Uterine smooth muscle cell (primary cell): Measurements from ENCODE around the gene HOXD3. TPM values are rescaled to one million over a fixed set of nuclear protein-coding genes. Genes with fewer than 3 reads are reported as not detected.

Source experiments
- total RNA-seq: library from RNA; depleted of rRNA; stranded (reverse); fragments of >200 nt; gene quantifications from 2 replicates; pipeline ENCODE4 v1.2.3, GENCODE V29; 2014

Gene HOXD3
- total RNA-seq = 0.25 and 0.33 TPM in 2 replicates

GRCh38 chr2:176156807-176157498 is at the start of gene HOXD3:
Gene HOXD3, plus strand, starts transcription at chr2:176157307. Its CDS starts 11,808 bp downstream, at chr2:176169115.

GRCh38 chr2:176115883-176116813 is 41.0 kb upstream of the HOXD3 start, which contains the start of gene HOXD10:
Gene HOXD10, plus strand, starts transcription at chr2:176116778. Its CDS starts 56 bp downstream, at chr2:176116834.

GRCh38 chr2:176122683-176123410 is 34.3 kb upstream of the HOXD3 start, which contains the start of gene HOXD9:
Gene HOXD9, plus strand, starts transcription at chr2:176122719. Its CDS starts 50 bp downstream, at chr2:176122769.

DNA sequence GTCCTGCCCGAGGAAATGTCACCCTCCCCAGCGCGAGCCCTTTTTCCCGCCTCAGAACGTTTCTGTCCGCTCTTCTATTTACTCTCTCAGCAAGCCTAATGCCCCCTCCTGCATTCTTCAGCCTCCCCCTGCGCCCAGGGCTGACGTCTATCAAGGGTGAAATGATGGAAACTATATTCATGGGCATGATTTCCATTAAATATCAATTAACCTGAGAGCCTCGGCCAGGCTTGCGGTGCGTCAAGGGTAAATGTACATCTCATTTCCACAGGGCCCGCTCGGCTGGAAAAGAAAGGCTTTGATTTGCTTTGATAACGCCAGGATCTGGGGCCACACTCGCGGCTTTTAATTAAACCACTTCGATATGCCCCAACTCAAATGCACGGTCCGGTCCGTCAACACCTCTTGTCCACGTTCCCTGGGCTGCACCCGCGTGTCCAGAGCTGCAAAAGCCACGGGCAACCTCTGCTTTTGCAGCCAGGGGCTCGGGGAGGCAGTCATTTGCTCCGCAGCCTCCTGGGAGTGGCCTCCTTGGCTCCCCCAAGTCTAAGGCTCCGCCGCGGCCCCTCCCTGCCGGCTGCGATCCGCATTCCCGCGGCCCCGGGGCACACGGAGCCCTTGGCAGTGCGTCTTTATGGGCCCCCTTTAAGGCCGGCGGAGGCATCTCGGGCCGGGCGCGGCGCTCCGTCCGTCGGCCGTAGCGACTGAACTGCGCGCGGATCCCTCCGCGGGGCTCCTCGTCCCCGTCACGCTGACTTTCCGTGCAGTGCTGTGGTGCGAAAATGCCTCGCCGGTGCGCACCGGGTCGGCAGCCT is 27.9 kb upstream of the HOXD3 start, which contains the start of gene HOXD8:
Gene HOXD8, plus strand, starts transcription at position 724 of the 815 bp plus-strand sequence. CDS start 662 bp downstream, outside the sequence.

DNA sequence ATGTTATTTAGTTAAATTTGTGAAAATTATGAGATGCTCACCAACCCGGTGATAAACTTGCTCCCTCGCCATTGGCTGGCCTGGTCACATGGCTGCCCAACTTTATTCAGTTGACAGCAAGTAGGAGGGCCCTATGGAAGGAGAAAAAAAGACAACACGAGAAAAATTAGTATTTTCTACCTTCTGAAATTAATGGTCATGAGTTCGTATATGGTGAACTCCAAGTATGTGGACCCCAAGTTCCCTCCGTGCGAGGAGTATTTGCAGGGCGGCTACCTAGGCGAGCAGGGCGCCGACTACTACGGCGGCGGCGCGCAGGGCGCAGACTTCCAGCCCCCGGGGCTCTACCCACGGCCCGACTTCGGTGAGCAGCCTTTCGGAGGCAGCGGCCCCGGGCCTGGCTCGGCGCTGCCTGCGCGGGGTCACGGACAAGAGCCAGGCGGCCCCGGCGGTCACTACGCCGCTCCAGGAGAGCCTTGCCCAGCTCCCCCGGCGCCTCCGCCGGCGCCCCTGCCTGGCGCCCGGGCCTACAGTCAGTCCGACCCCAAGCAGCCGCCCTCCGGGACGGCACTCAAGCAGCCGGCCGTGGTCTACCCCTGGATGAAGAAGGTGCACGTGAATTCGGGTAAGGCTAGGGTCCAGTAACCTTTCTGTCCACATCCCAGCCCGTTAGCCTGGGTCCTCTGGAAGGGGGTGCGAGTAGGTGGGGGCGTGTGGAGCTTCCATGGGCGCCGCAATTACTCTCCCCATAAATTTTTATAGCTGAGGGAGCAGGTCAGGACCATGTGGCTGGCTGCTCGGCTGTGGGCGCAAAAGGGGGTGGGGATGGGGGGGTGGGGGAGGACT is 5.4 kb upstream of the HOXD3 start, which contains the start of gene HOXD4:
Gene HOXD4, plus strand, starts transcription at position 109 of the 846 bp plus-strand sequence. Its CDS starts 84 bp downstream, at position 193.

DNA sequence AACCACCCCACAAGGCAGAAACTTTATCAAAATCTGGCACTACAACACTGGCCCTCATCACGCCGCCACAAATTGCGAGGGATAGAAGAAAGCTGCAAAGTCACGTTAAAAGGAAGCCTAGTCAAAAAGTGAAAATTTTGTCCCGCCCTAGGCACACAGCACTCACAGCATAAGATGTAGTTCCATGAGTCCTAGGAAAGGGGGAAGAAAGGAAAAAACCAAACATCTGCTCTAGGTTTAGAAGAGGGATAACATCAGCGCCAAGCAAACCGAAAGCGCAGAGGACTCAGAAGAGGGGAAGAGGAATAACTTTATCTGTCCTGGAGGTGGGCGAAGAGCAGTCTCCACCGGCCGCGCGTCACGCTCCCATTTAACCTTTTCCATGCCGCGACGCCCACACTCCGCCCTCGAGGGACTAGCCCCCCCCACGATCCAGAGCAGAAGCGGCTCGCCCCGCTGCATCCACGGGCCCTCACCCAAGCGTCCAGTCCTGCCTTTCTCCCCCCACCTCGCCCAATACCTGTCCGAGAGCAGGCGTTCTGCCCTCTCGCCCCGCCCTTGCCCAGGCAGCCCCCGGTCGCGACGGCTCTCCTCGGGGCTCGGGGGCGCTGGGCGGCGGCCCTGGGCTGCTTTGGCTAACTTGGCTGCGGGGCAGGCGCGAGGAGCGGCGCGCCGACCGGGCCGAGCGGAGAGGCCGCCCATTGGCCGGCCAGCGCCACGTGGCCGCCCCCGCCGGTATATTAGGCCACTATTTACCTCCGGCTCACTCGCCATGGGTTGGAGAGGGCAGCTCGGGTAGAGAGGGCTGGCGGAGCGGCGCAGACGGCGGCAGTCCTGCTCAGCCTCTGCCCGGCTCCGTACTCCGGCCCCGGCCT is 31.0 kb downstream of the HOXD3 start, which contains the start of gene HOXD1:
Gene HOXD1, plus strand, starts transcription at position 770 of the 875 bp plus-strand sequence. CDS start 134 bp downstream, outside the sequence.

Other genes starting within 250 kb of the HOXD3 start
- gene LNPK, start 155.0 kb upstream of the HOXD3 start, total RNA-seq = 51.9 and 61.6 TPM in 2 replicates
- under 0.01 and 0.11 TPM in 2 replicates for gene EVX2, start 73.3 kb upstream of the HOXD3 start, total RNA-seq
- 7.5 and 7.7 TPM in 2 replicates for gene HOXD13, start 64.6 kb upstream of the HOXD3 start, total RNA-seq
- gene HOXD12, start 57.5 kb upstream of the HOXD3 start, total RNA-seq = 0.33 and 0.37 TPM in 2 replicates
- gene HOXD11, start 50.0 kb upstream of the HOXD3 start, total RNA-seq = 3.0 and 3.9 TPM in 2 replicates
- 2.3 and 4.0 TPM in 2 replicates for gene HOXD10, start 40.5 kb upstream of the HOXD3 start, total RNA-seq
- gene HOXD9, start 34.6 kb upstream of the HOXD3 start, total RNA-seq = 0.66 and 0.75 TPM in 2 replicates
- gene HOXD8, start 27.6 kb upstream of the HOXD3 start, total RNA-seq = 2.4 and 4.4 TPM in 2 replicates
- 0.12 and 0.22 TPM in 2 replicates for gene HOXD4, start 5.8 kb upstream of the HOXD3 start, total RNA-seq
- gene HOXD1, start 31.4 kb downstream of the HOXD3 start, total RNA-seq = not detected in 2 replicates
- gene MTX2, start 112.1 kb downstream of the HOXD3 start, total RNA-seq = 25.0 and 28.5 TPM in 2 replicates